ENCODE data around the gene CSDE1.
"Not testable (repeated sequence)": the region's sequence is repeated elsewhere in the genome, so short reads cannot be mapped to it uniquely, and the experiment has no call there.

Gene CSDE1

GRCh38 chr1:114757455-114758255, at the start of gene CSDE1:
CSDE1 (minus strand) TSS chr1:114757984; CDS start chr1:114739890, 18,094 bp downstream.
- DNase-seq (ENCODE audit: extremely low read depth in 1 of 2, low read depth in 1 of 2) = peak; percentile 89 to 94

- DNase-seq (ENCODE audit: extremely low read depth in 1 of 2, low read depth in 1 of 2) = not testable (repeated sequence)
These were observed 46.7 kb upstream of the CSDE1 start for GRCh38 chr1:114804449-114804848.

- DNase-seq (ENCODE audit: extremely low read depth in 1 of 2, low read depth in 1 of 2) = no peak
These were observed 45.2 kb upstream of the CSDE1 start for GRCh38 chr1:114803001-114803400.

GRCh38 chr1:114794038-114794437, 36.3 kb upstream of the CSDE1 start:
- no peak for DNase-seq (ENCODE audit: extremely low read depth in 1 of 2, low read depth in 1 of 2)

- DNase-seq (ENCODE audit: extremely low read depth in 1 of 2, low read depth in 1 of 2) = not testable (repeated sequence)
These were observed 32.8 kb upstream of the CSDE1 start for GRCh38 chr1:114790581-114790980.

GRCh38 chr1:114786440-114786839, 28.7 kb upstream of the CSDE1 start:
- not testable (repeated sequence) for DNase-seq (ENCODE audit: extremely low read depth in 1 of 2, low read depth in 1 of 2)

- DNase-seq (ENCODE audit: extremely low read depth in 1 of 2, low read depth in 1 of 2) = no peak
These were observed 24.7 kb upstream of the CSDE1 start for GRCh38 chr1:114782476-114782875.

GRCh38 chr1:114780344-114781226, 22.8 kb upstream of the CSDE1 start, which contains the start of gene SIKE1:
SIKE1 (minus strand) TSS chr1:114780685; CDS start chr1:114780607, 78 bp downstream.
- peak; percentile 82 to 96 for DNase-seq (ENCODE audit: extremely low read depth in 1 of 2, low read depth in 1 of 2)

GRCh38 chr1:114779722-114780121, 21.9 kb upstream of the CSDE1 start:
- no peak for DNase-seq (ENCODE audit: extremely low read depth in 1 of 2, low read depth in 1 of 2)

GRCh38 chr1:114776726-114777125, 18.9 kb upstream of the CSDE1 start:
- not testable (repeated sequence) for DNase-seq (ENCODE audit: extremely low read depth in 1 of 2, low read depth in 1 of 2)

GRCh38 chr1:114771992-114772391, 14.2 kb upstream of the CSDE1 start:
- no peak for DNase-seq (ENCODE audit: extremely low read depth in 1 of 2, low read depth in 1 of 2)

GRCh38 chr1:114770989-114771388, 13.2 kb upstream of the CSDE1 start:
- no peak for DNase-seq (ENCODE audit: extremely low read depth in 1 of 2, low read depth in 1 of 2)

GRCh38 chr1:114764689-114765088, 6.9 kb upstream of the CSDE1 start:
- no peak for DNase-seq (ENCODE audit: extremely low read depth in 1 of 2, low read depth in 1 of 2)

GRCh38 chr1:114758256-114758832, 560 bp upstream of the CSDE1 start:
- DNase-seq (ENCODE audit: extremely low read depth in 1 of 2, low read depth in 1 of 2) = no peak

GRCh38 chr1:114756949-114757454, 782 bp downstream of the CSDE1 start:
- DNase-seq (ENCODE audit: extremely low read depth in 1 of 2, low read depth in 1 of 2) = no peak

- DNase-seq (ENCODE audit: extremely low read depth in 1 of 2, low read depth in 1 of 2) = no peak
These were observed 1.5 kb downstream of the CSDE1 start for GRCh38 chr1:114756009-114756892.

GRCh38 chr1:114755006-114755931, 2.5 kb downstream of the CSDE1 start:
- no peak for DNase-seq (ENCODE audit: extremely low read depth in 1 of 2, low read depth in 1 of 2)

GRCh38 chr1:114753702-114754101, 4.1 kb downstream of the CSDE1 start:
- DNase-seq (ENCODE audit: extremely low read depth in 1 of 2, low read depth in 1 of 2) = peak in 1 of 2 donors; percentile 27

- no peak for DNase-seq (ENCODE audit: extremely low read depth in 1 of 2, low read depth in 1 of 2)
These were observed 4.6 kb downstream of the CSDE1 start for GRCh38 chr1:114753143-114753542.
